Measurements from ENCODE around the gene ACTN2.

ACTN2 gene

GRCh38 chr1:236750928-236751327 lies 64.6 kb downstream of the ACTN2 start:
- H3K4me3 ChIP-seq (ENCODE audit: low read length), result no peak overlapping the region
- no peaks in the 10 kb centered on the region for H3K4me1 ChIP-seq (ENCODE audit: control insufficient read depth, insufficient read depth, low read length)
- H3K27me3 ChIP-seq (ENCODE audit: control insufficient read depth, insufficient read depth, low read length), result no peaks in the 10 kb centered on the region
- no peaks in the 10 kb centered on the region for H3K36me3 ChIP-seq (ENCODE audit: control insufficient read depth, insufficient read depth, low read length)
- H3K9ac ChIP-seq (ENCODE audit: low read length), result no peak overlapping the region
- no peak overlapping the region for H3K27ac ChIP-seq (ENCODE audit: low read depth, low read length)

DNA sequence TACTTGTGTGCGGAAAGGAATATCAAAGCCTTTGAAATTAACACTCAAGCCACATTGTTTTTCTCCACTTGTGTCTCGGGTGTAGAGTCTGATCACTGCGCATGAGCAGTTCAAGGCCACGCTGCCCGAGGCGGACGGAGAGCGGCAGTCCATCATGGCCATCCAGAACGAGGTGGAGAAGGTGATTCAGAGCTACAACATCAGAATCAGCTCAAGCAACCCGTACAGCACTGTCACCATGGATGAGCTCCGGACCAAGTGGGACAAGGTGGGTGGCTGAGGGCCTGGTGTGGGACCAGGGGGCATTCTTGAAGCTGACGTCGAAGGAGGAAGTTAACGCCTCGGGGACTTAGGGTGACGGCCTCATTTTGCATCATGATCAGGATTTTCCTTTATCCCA lies 65.1 kb downstream of the ACTN2 start:
- Histone ChIP-seq H3K4me1 (ENCODE audit: control insufficient read depth, insufficient read depth, low read length) (no peaks in the 10 kb centered on the region), H3K27ac (ENCODE audit: low read depth, low read length) (no peak overlapping the region), H3K9ac (ENCODE audit: low read length) (no peak overlapping the region), H3K36me3 (ENCODE audit: control insufficient read depth, insufficient read depth, low read length) (no peaks in the 10 kb centered on the region), H3K4me3 (ENCODE audit: low read length) (no peak overlapping the region), H3K27me3 (ENCODE audit: control insufficient read depth, insufficient read depth, low read length) (no peaks in the 10 kb centered on the region)

GRCh38 chr1:236751935-236752334 lies 65.6 kb downstream of the ACTN2 start:
- Histone ChIP-seq H3K27me3 (ENCODE audit: control insufficient read depth, insufficient read depth, low read length) (no peaks in the 10 kb centered on the region), H3K4me1 (ENCODE audit: control insufficient read depth, insufficient read depth, low read length) (no peaks in the 10 kb centered on the region), H3K4me3 (ENCODE audit: low read length) (no peak overlapping the region), H3K9ac (ENCODE audit: low read length) (no peak overlapping the region), H3K27ac (ENCODE audit: low read depth, low read length) (no peak overlapping the region), H3K36me3 (ENCODE audit: control insufficient read depth, insufficient read depth, low read length) (no peaks in the 10 kb centered on the region)

- no peak overlapping the region for H3K9ac ChIP-seq (ENCODE audit: low read length)
- H3K27ac ChIP-seq (ENCODE audit: low read depth, low read length), result no peak overlapping the region
- no peaks in the 10 kb centered on the region for H3K36me3 ChIP-seq (ENCODE audit: control insufficient read depth, insufficient read depth, low read length)
- H3K4me1 ChIP-seq (ENCODE audit: control insufficient read depth, insufficient read depth, low read length), result no peaks in the 10 kb centered on the region
- no peak overlapping the region for H3K4me3 ChIP-seq (ENCODE audit: low read length)
- no peaks in the 10 kb centered on the region for H3K27me3 ChIP-seq (ENCODE audit: control insufficient read depth, insufficient read depth, low read length)
Observed at GRCh38 chr1:236753516-236753915, 67.2 kb downstream of the ACTN2 start.

GRCh38 chr1:236753964-236754363 lies 67.7 kb downstream of the ACTN2 start:
- Histone ChIP-seq H3K4me1 (ENCODE audit: control insufficient read depth, insufficient read depth, low read length) (no peaks in the 10 kb centered on the region), H3K36me3 (ENCODE audit: control insufficient read depth, insufficient read depth, low read length) (no peaks in the 10 kb centered on the region), H3K27me3 (ENCODE audit: control insufficient read depth, insufficient read depth, low read length) (no peaks in the 10 kb centered on the region), H3K27ac (ENCODE audit: low read depth, low read length) (no peak overlapping the region), H3K9ac (ENCODE audit: low read length) (no peak overlapping the region), H3K4me3 (ENCODE audit: low read length) (no peak overlapping the region)

DNA sequence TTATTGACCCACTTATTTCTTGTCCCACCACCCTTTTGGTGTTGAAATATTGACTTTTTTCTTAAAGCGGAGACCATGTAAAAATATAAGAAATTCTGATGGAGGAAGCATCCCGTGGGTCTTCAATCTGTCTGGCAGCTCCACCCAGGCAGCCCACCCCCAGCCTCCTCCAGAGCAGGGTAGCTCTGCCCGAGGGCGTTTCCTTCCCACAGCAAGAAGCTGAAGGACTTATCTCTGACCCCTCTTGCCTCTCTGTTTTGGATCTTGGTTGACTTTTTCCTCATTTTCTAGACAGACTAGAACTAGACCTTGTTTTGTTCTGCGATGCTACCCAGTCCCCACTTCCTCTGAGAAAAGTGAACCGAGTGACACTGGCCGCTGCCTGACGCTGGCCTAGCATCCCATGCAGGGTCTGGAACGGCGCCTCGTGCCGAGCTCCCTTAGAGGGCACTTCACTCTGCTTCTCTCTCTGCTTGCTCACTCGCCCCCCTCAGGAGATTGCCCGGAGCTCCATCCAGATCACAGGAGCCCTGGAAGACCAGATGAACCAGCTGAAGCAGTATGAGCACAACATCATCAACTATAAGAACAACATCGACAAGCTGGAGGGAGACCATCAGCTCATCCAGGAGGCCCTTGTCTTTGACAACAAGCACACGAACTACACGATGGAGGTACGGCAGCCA lies 68.4 kb downstream of the ACTN2 start:
- Histone ChIP-seq H3K27ac (ENCODE audit: low read depth, low read length) (no peak overlapping the region), H3K36me3 (ENCODE audit: control insufficient read depth, insufficient read depth, low read length) (no peaks in the 10 kb centered on the region)

GRCh38 chr1:236757640-236758039 lies 71.3 kb downstream of the ACTN2 start:
- no peaks in the 10 kb centered on the region for H3K36me3 ChIP-seq (ENCODE audit: control insufficient read depth, insufficient read depth, low read length)
- H3K4me1 ChIP-seq (ENCODE audit: control insufficient read depth, insufficient read depth, low read length), result no peaks in the 10 kb centered on the region
- H3K9ac ChIP-seq (ENCODE audit: low read length), result no peak overlapping the region
- no peak overlapping the region for H3K4me3 ChIP-seq (ENCODE audit: low read length)
- no peaks in the 10 kb centered on the region for H3K27me3 ChIP-seq (ENCODE audit: control insufficient read depth, insufficient read depth, low read length)
- no peak overlapping the region for H3K27ac ChIP-seq (ENCODE audit: low read depth, low read length)

More for the DNA sequence above, 68.4 kb downstream of the ACTN2 start:
- H3K9ac ChIP-seq (ENCODE audit: low read length), result no peak overlapping the region
- H3K27me3 ChIP-seq (ENCODE audit: control insufficient read depth, insufficient read depth, low read length), result no peaks in the 10 kb centered on the region
- H3K4me3 ChIP-seq (ENCODE audit: low read length), result no peak overlapping the region
- no peaks in the 10 kb centered on the region for H3K4me1 ChIP-seq (ENCODE audit: control insufficient read depth, insufficient read depth, low read length)

- Histone ChIP-seq H3K36me3 (ENCODE audit: control insufficient read depth, insufficient read depth, low read length) (no peaks in the 10 kb centered on the region), H3K4me3 (ENCODE audit: low read length) (no peak overlapping the region), H3K9ac (ENCODE audit: low read length) (no peak overlapping the region), H3K27me3 (ENCODE audit: control insufficient read depth, insufficient read depth, low read length) (no peaks in the 10 kb centered on the region), H3K4me1 (ENCODE audit: control insufficient read depth, insufficient read depth, low read length) (no peaks in the 10 kb centered on the region), H3K27ac (ENCODE audit: low read depth, low read length) (no peak overlapping the region)
Observed at GRCh38 chr1:236759252-236759859, 73.1 kb downstream of the ACTN2 start.

- Histone ChIP-seq H3K27me3 (ENCODE audit: control insufficient read depth, insufficient read depth, low read length) (no peaks in the 10 kb centered on the region), H3K9ac (ENCODE audit: low read length) (no peak overlapping the region), H3K4me3 (ENCODE audit: low read length) (no peak overlapping the region), H3K4me1 (ENCODE audit: control insufficient read depth, insufficient read depth, low read length) (no peaks in the 10 kb centered on the region), H3K36me3 (ENCODE audit: control insufficient read depth, insufficient read depth, low read length) (no peaks in the 10 kb centered on the region), H3K27ac (ENCODE audit: low read depth, low read length) (no peak overlapping the region)
Observed at GRCh38 chr1:236760480-236760879, 74.2 kb downstream of the ACTN2 start.

DNA sequence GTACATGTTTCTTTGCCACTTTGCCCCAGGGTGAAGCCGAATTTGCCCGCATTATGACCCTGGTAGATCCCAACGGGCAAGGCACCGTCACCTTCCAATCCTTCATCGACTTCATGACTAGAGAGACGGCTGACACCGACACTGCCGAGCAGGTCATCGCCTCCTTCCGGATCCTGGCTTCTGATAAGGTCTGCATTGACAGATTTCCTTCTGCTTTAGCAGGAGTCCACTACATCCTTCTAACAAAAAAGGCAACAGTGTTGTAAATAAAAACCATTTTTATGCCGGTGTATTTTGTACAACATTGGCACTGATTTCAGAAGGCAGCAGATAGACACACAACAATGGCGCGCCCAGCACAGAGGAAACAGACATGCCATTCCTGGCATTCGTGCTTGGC lies 74.7 kb downstream of the ACTN2 start:
- Histone ChIP-seq H3K27ac (ENCODE audit: low read depth, low read length) (no peak overlapping the region), H3K4me1 (ENCODE audit: control insufficient read depth, insufficient read depth, low read length) (no peaks in the 10 kb centered on the region), H3K9ac (ENCODE audit: low read length) (no peak overlapping the region), H3K4me3 (ENCODE audit: low read length) (no peak overlapping the region), H3K36me3 (ENCODE audit: control insufficient read depth, insufficient read depth, low read length) (no peaks in the 10 kb centered on the region), H3K27me3 (ENCODE audit: control insufficient read depth, insufficient read depth, low read length) (no peaks in the 10 kb centered on the region)

GRCh38 chr1:236761397-236762132 lies 75.3 kb downstream of the ACTN2 start:
- H3K4me1 ChIP-seq (ENCODE audit: control insufficient read depth, insufficient read depth, low read length), result no peaks in the 10 kb centered on the region
- no peaks in the 10 kb centered on the region for H3K36me3 ChIP-seq (ENCODE audit: control insufficient read depth, insufficient read depth, low read length)
- H3K27ac ChIP-seq (ENCODE audit: low read depth, low read length), result no peak overlapping the region
- no peak overlapping the region for H3K4me3 ChIP-seq (ENCODE audit: low read length)
- H3K9ac ChIP-seq (ENCODE audit: low read length), result no peak overlapping the region
- H3K27me3 ChIP-seq (ENCODE audit: control insufficient read depth, insufficient read depth, low read length), result no peaks in the 10 kb centered on the region

DNA sequence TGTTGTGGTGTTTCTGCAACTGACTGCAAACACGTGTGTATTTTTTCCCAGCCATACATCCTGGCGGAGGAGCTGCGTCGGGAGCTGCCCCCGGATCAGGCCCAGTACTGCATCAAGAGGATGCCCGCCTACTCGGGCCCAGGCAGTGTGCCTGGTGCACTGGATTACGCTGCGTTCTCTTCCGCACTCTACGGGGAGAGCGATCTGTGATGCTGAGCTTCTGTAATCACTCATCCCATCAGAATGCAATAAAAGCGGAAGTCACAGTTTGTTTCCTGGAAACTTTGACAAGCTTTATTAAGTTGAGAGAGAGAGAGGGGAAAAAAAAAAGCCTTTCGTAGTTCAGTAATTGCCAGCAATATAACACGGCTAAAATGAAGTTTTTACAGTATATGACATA lies 76.1 kb downstream of the ACTN2 start:
- no peak overlapping the region for H3K27ac ChIP-seq (ENCODE audit: low read depth, low read length)
- no peaks in the 10 kb centered on the region for H3K36me3 ChIP-seq (ENCODE audit: control insufficient read depth, insufficient read depth, low read length)
- no peaks in the 10 kb centered on the region for H3K4me1 ChIP-seq (ENCODE audit: control insufficient read depth, insufficient read depth, low read length)
- no peaks in the 10 kb centered on the region for H3K27me3 ChIP-seq (ENCODE audit: control insufficient read depth, insufficient read depth, low read length)
- H3K4me3 ChIP-seq (ENCODE audit: low read length), result no peak overlapping the region
- H3K9ac ChIP-seq (ENCODE audit: low read length), result no peak overlapping the region

All from rectal smooth muscle tissue (tissue), 1 donor.